Gastrocnemius medialis (tissue), 4 donors: ENCODE results near the gene SLC12A3.

Source experiments
- POLR2A ChIP-seq, 2 donors: fragments of 450-650 bp; IDR thresholded peaks; one replicate each; pipeline ENCODE4 v1.6.1; 2017; ENCODE audit warnings: antibody characterized with exemption in 2 of 2, mild to moderate bottlenecking in 2 of 2, moderate library complexity in 2 of 2
- TF ChIP-seq, protein P1 (sequence below), 5 experiments: fragments of 450-650 bp in 3 of 5; fragments of 200-600 bp in 2 of 5; sonication (generic) in 2 of 5; IDR thresholded peaks in 4 of 5; conservative IDR thresholded peaks in 1 of 5; 1 replicate in 4 of 5; 2 replicates in 1 of 5; pipeline ENCODE4 v1.5.1; 2016 to 2019; ENCODE audit warnings: antibody characterized with exemption in 5 of 5, mild to moderate bottlenecking in 3 of 5, moderate library complexity in 3 of 5

DNA sequence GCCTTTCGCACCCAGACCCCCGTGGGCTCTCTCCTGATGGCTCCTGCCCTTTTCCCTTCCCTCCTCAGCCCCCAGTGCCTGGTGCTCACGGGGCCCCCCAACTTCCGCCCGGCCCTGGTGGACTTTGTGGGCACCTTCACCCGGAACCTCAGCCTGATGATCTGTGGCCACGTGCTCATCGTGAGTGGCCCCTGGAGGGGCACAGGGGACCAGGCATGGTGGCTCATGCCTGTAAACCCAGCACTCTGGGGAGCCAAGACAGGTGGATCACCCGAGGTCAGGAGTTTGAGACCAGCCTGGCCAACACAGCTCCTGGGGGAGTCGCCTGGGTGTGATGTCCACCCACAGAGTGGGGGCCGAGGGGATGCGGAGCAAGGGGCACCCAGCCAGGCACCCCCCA lies 21.3 kb downstream of the SLC12A3 start:
- TF ChIP-seq, protein P1, sequence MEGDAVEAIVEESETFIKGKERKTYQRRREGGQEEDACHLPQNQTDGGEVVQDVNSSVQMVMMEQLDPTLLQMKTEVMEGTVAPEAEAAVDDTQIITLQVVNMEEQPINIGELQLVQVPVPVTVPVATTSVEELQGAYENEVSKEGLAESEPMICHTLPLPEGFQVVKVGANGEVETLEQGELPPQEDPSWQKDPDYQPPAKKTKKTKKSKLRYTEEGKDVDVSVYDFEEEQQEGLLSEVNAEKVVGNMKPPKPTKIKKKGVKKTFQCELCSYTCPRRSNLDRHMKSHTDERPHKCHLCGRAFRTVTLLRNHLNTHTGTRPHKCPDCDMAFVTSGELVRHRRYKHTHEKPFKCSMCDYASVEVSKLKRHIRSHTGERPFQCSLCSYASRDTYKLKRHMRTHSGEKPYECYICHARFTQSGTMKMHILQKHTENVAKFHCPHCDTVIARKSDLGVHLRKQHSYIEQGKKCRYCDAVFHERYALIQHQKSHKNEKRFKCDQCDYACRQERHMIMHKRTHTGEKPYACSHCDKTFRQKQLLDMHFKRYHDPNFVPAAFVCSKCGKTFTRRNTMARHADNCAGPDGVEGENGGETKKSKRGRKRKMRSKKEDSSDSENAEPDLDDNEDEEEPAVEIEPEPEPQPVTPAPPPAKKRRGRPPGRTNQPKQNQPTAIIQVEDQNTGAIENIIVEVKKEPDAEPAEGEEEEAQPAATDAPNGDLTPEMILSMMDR (IDR thresholded peaks at IDR 0.05 in 4 of 5, conservative IDR thresholded peaks at IDR 0.05 in 1 of 5): no peak
- TF ChIP-seq POLR2A (IDR thresholded peaks at IDR 0.05): no peak
